Measurements from ENCODE around the gene MED15.

GRCh38 chr22:20579273-20580120 lies 72.1 kb downstream of the MED15 start:
- no peak for TF ChIP-seq REST (IDR thresholded peaks at IDR 0.05; ENCODE audit: insufficient read depth in 1 of 2, low read depth in 2 of 2, low read length in 1 of 2)
- TF ChIP-seq, protein P1, sequence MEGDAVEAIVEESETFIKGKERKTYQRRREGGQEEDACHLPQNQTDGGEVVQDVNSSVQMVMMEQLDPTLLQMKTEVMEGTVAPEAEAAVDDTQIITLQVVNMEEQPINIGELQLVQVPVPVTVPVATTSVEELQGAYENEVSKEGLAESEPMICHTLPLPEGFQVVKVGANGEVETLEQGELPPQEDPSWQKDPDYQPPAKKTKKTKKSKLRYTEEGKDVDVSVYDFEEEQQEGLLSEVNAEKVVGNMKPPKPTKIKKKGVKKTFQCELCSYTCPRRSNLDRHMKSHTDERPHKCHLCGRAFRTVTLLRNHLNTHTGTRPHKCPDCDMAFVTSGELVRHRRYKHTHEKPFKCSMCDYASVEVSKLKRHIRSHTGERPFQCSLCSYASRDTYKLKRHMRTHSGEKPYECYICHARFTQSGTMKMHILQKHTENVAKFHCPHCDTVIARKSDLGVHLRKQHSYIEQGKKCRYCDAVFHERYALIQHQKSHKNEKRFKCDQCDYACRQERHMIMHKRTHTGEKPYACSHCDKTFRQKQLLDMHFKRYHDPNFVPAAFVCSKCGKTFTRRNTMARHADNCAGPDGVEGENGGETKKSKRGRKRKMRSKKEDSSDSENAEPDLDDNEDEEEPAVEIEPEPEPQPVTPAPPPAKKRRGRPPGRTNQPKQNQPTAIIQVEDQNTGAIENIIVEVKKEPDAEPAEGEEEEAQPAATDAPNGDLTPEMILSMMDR (IDR thresholded peaks at IDR 0.05), result no peak
